Mammary epithelial cell (primary cell): ENCODE measurements around the gene P3R3URF.

Experiments used
- EZH2 ChIP-seq: IDR thresholded peaks from 2 replicates; pipeline ENCODE4 v1.6.1; 2012; ENCODE audit warnings: low read length, inconsistent platforms, borderline replicate concordance
- TF ChIP-seq, protein P1 (sequence below), 2 donors: IDR thresholded peaks in 1 of 2; conservative IDR thresholded peaks in 1 of 2; 2 replicates each; pipeline ENCODE4 v1.5.1; 2011 to 2012; ENCODE audit warnings: inconsistent platforms in 2 of 2, low read length in 2 of 2, mild to moderate bottlenecking in 2 of 2, control low read depth in 1 of 2, low read depth in 1 of 2; ENCODE audit not compliant: insufficient read depth in 1 of 2; ENCODE audit errors: extremely low read depth in 1 of 2

DNA sequence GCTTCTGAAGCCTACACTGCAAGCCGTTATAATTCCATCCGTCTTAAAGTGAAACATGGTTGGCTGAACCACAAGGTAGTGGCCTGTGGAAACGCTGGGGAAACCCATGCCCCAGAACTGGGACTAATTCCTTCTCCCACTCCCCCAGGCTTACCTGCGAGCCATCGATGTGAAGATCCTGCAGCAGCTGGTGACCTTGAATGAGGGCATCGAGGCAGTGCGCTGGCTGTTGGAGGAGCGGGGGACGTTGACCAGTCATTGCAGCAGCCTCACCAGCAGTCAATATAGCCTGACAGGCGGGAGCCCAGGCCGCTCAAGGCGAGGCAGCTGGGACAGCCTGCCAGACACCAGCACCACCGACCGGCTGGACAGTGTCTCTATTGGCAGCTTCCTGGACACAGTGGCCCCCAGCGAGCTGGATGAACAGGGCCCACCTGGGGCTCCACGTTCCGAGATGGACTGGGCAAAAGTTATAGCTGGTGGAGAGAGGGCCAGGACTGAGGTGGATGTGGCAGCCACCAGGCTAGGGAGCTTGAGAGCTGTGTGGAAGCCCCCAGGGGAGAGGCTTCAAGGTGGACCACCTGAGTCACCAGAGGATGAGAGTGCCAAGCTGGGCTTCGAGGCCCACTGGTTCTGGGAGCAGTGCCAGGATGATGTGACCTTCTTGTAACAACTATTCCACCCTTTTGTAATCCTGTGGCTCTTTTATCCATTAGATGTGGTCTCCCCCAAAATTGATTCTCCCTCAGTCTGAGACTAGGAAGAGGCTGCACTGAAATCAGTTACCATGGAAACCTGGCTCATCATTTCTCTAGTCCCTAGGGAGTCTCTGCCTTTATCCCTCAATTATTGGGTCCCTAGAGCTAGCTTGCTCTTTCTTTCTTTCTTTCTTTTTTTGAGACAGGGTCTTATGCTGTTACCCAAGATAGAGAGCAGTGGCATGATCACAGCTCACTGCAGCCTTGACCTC lies 43.5 kb upstream of the P3R3URF start:
- TF ChIP-seq, protein P1, sequence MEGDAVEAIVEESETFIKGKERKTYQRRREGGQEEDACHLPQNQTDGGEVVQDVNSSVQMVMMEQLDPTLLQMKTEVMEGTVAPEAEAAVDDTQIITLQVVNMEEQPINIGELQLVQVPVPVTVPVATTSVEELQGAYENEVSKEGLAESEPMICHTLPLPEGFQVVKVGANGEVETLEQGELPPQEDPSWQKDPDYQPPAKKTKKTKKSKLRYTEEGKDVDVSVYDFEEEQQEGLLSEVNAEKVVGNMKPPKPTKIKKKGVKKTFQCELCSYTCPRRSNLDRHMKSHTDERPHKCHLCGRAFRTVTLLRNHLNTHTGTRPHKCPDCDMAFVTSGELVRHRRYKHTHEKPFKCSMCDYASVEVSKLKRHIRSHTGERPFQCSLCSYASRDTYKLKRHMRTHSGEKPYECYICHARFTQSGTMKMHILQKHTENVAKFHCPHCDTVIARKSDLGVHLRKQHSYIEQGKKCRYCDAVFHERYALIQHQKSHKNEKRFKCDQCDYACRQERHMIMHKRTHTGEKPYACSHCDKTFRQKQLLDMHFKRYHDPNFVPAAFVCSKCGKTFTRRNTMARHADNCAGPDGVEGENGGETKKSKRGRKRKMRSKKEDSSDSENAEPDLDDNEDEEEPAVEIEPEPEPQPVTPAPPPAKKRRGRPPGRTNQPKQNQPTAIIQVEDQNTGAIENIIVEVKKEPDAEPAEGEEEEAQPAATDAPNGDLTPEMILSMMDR (conservative IDR thresholded peaks at IDR 0.05 in 1 of 2, IDR thresholded peaks at IDR 0.05 in 1 of 2; ENCODE audit: extremely low read depth in 1 of 2, insufficient read depth in 1 of 2, low read depth in 1 of 2, low read length in 2 of 2): no peak
- TF ChIP-seq EZH2: no peak
